ENCODE measurements around the gene FBXO48.

FBXO48 gene

GRCh38 chr2:68468801-68469200, 1.7 kb upstream of the FBXO48 start:
- Histone ChIP-seq H3K4me3 (ENCODE audit: low read length) (peak overlapping the region; percentile 91), H3K9ac (ENCODE audit: low read length) (no peak overlapping the region), H3K27me3 (ENCODE audit: control insufficient read depth, insufficient read depth, low read length) (no peaks in the 10 kb centered on the region), H3K9me3 (ENCODE audit: control insufficient read depth, low read depth, low read length) (no peaks in the 10 kb centered on the region), H3K27ac (ENCODE audit: low read length) (no peak overlapping the region), H3K36me3 (ENCODE audit: control insufficient read depth, low read depth, low read length) (no peaks in the 10 kb centered on the region), H3K4me1 (ENCODE audit: control insufficient read depth, low read depth, low read length) (peaks cover 6% of the 10 kb centered on the region)

- Histone ChIP-seq H3K9me3 (ENCODE audit: control insufficient read depth, low read depth, low read length) (no peaks in the 10 kb centered on the region), H3K4me1 (ENCODE audit: control insufficient read depth, low read depth, low read length) (peaks cover 6% of the 10 kb centered on the region), H3K4me3 (ENCODE audit: low read length) (peak overlapping the region; percentile 91), H3K9ac (ENCODE audit: low read length) (peak overlapping the region; percentile 61), H3K27ac (ENCODE audit: low read length) (no peak overlapping the region), H3K36me3 (ENCODE audit: control insufficient read depth, low read depth, low read length) (no peaks in the 10 kb centered on the region), H3K27me3 (ENCODE audit: control insufficient read depth, insufficient read depth, low read length) (no peaks in the 10 kb centered on the region)
Observed at GRCh38 chr2:68466778-68467076, 367 bp downstream of the FBXO48 start.

- peaks cover 6% of the 10 kb centered on the region for H3K4me1 ChIP-seq (ENCODE audit: control insufficient read depth, low read depth, low read length)
- no peak overlapping the region for H3K27ac ChIP-seq (ENCODE audit: low read length)
- peak overlapping the region; percentile 61 for H3K9ac ChIP-seq (ENCODE audit: low read length)
- no peaks in the 10 kb centered on the region for H3K36me3 ChIP-seq (ENCODE audit: control insufficient read depth, low read depth, low read length)
- H3K4me3 ChIP-seq (ENCODE audit: low read length), result peak overlapping the region; percentile 91
- H3K9me3 ChIP-seq (ENCODE audit: control insufficient read depth, low read depth, low read length), result no peaks in the 10 kb centered on the region
- no peaks in the 10 kb centered on the region for H3K27me3 ChIP-seq (ENCODE audit: control insufficient read depth, insufficient read depth, low read length)
Observed at GRCh38 chr2:68466361-68466777, 725 bp downstream of the FBXO48 start.

GRCh38 chr2:68465081-68465916, 1.8 kb downstream of the FBXO48 start:
- Histone ChIP-seq H3K27me3 (ENCODE audit: control insufficient read depth, insufficient read depth, low read length) (no peaks in the 10 kb centered on the region), H3K9me3 (ENCODE audit: control insufficient read depth, low read depth, low read length) (no peaks in the 10 kb centered on the region), H3K27ac (ENCODE audit: low read length) (no peak overlapping the region), H3K36me3 (ENCODE audit: control insufficient read depth, low read depth, low read length) (no peaks in the 10 kb centered on the region), H3K9ac (ENCODE audit: low read length) (no peak overlapping the region), H3K4me1 (ENCODE audit: control insufficient read depth, low read depth, low read length) (peaks cover 6% of the 10 kb centered on the region), H3K4me3 (ENCODE audit: low read length) (no peak overlapping the region)

GRCh38 chr2:68464651-68465050, 2.4 kb downstream of the FBXO48 start:
- no peak overlapping the region for H3K9ac ChIP-seq (ENCODE audit: low read length)
- H3K4me3 ChIP-seq (ENCODE audit: low read length), result no peak overlapping the region
- no peaks in the 10 kb centered on the region for H3K9me3 ChIP-seq (ENCODE audit: control insufficient read depth, low read depth, low read length)
- no peaks in the 10 kb centered on the region for H3K27me3 ChIP-seq (ENCODE audit: control insufficient read depth, insufficient read depth, low read length)
- H3K4me1 ChIP-seq (ENCODE audit: control insufficient read depth, low read depth, low read length), result peaks cover 6% of the 10 kb centered on the region
- no peak overlapping the region for H3K27ac ChIP-seq (ENCODE audit: low read length)
- H3K36me3 ChIP-seq (ENCODE audit: control insufficient read depth, low read depth, low read length), result no peaks in the 10 kb centered on the region

GRCh38 chr2:68463287-68463877, 3.7 kb downstream of the FBXO48 start:
- Histone ChIP-seq H3K9ac (ENCODE audit: low read length) (no peak overlapping the region), H3K27me3 (ENCODE audit: control insufficient read depth, insufficient read depth, low read length) (no peaks in the 10 kb centered on the region), H3K27ac (ENCODE audit: low read length) (no peak overlapping the region), H3K9me3 (ENCODE audit: control insufficient read depth, low read depth, low read length) (no peaks in the 10 kb centered on the region), H3K4me3 (ENCODE audit: low read length) (no peak overlapping the region), H3K36me3 (ENCODE audit: control insufficient read depth, low read depth, low read length) (no peaks in the 10 kb centered on the region), H3K4me1 (ENCODE audit: control insufficient read depth, low read depth, low read length) (peaks cover under 1% of the 10 kb centered on the region)

GRCh38 chr2:68458981-68459380, 8.1 kb downstream of the FBXO48 start:
- Histone ChIP-seq H3K27me3 (ENCODE audit: control insufficient read depth, insufficient read depth, low read length) (no peaks in the 10 kb centered on the region), H3K4me1 (ENCODE audit: control insufficient read depth, low read depth, low read length) (no peaks in the 10 kb centered on the region), H3K9me3 (ENCODE audit: control insufficient read depth, low read depth, low read length) (no peaks in the 10 kb centered on the region), H3K9ac (ENCODE audit: low read length) (no peak overlapping the region), H3K4me3 (ENCODE audit: low read length) (no peak overlapping the region), H3K27ac (ENCODE audit: low read length) (no peak overlapping the region), H3K36me3 (ENCODE audit: control insufficient read depth, low read depth, low read length) (no peaks in the 10 kb centered on the region)

GRCh38 chr2:68456198-68456597, 10.9 kb downstream of the FBXO48 start:
- Histone ChIP-seq H3K4me3 (ENCODE audit: low read length) (no peak overlapping the region), H3K4me1 (ENCODE audit: control insufficient read depth, low read depth, low read length) (no peaks in the 10 kb centered on the region), H3K9ac (ENCODE audit: low read length) (no peak overlapping the region), H3K27me3 (ENCODE audit: control insufficient read depth, insufficient read depth, low read length) (no peaks in the 10 kb centered on the region), H3K36me3 (ENCODE audit: control insufficient read depth, low read depth, low read length) (no peaks in the 10 kb centered on the region), H3K27ac (ENCODE audit: low read length) (no peak overlapping the region), H3K9me3 (ENCODE audit: control insufficient read depth, low read depth, low read length) (no peaks in the 10 kb centered on the region)

- Histone ChIP-seq H3K4me1 (ENCODE audit: control insufficient read depth, low read depth, low read length) (no peaks in the 10 kb centered on the region), H3K4me3 (ENCODE audit: low read length) (no peak overlapping the region), H3K36me3 (ENCODE audit: control insufficient read depth, low read depth, low read length) (no peaks in the 10 kb centered on the region), H3K9me3 (ENCODE audit: control insufficient read depth, low read depth, low read length) (no peaks in the 10 kb centered on the region), H3K27ac (ENCODE audit: low read length) (no peak overlapping the region), H3K27me3 (ENCODE audit: control insufficient read depth, insufficient read depth, low read length) (no peaks in the 10 kb centered on the region), H3K9ac (ENCODE audit: low read length) (no peak overlapping the region)
Observed at GRCh38 chr2:68454719-68455118, 12.4 kb downstream of the FBXO48 start.

GRCh38 chr2:68453761-68454360, 13.2 kb downstream of the FBXO48 start:
- Histone ChIP-seq H3K27ac (ENCODE audit: low read length) (no peak overlapping the region), H3K4me1 (ENCODE audit: control insufficient read depth, low read depth, low read length) (no peaks in the 10 kb centered on the region), H3K27me3 (ENCODE audit: control insufficient read depth, insufficient read depth, low read length) (no peaks in the 10 kb centered on the region), H3K9me3 (ENCODE audit: control insufficient read depth, low read depth, low read length) (no peaks in the 10 kb centered on the region), H3K36me3 (ENCODE audit: control insufficient read depth, low read depth, low read length) (no peaks in the 10 kb centered on the region), H3K9ac (ENCODE audit: low read length) (no peak overlapping the region), H3K4me3 (ENCODE audit: low read length) (no peak overlapping the region)

- Histone ChIP-seq H3K9ac (ENCODE audit: low read length) (no peak overlapping the region), H3K27me3 (ENCODE audit: control insufficient read depth, insufficient read depth, low read length) (no peaks in the 10 kb centered on the region), H3K27ac (ENCODE audit: low read length) (no peak overlapping the region)
Observed at GRCh38 chr2:68452158-68452900, 14.8 kb downstream of the FBXO48 start.

More at GRCh38 chr2:68452158-68452900, 14.8 kb downstream of the FBXO48 start:
- Histone ChIP-seq H3K4me1 (ENCODE audit: control insufficient read depth, low read depth, low read length) (no peaks in the 10 kb centered on the region), H3K4me3 (ENCODE audit: low read length) (no peak overlapping the region), H3K9me3 (ENCODE audit: control insufficient read depth, low read depth, low read length) (no peaks in the 10 kb centered on the region), H3K36me3 (ENCODE audit: control insufficient read depth, low read depth, low read length) (no peaks in the 10 kb centered on the region)
